IMR-90 (cell line): ENCODE measurements around the gene DCDC2. TPM values are rescaled to one million over a fixed set of nuclear protein-coding genes. Genes with fewer than 3 reads are reported as not detected.

Experiments
- ATAC-seq: fragments of 200-7000 bp; cut with Tn5 transposase; 2 replicates; pipeline ENCODE4 v1.9.1; 2020; ENCODE audit warnings: low read depth, mild to moderate bottlenecking, moderate library complexity
- BruUV-seq: library from RNA; stranded (reverse); fragments of 400-500 nt; replicated peaks from 2 replicates; lab custom pipeline; 2021; lab: Mats Ljungman, UMichigan
- CTCF ChIA-PET: fragments of 300-600 bp; formaldehyde crosslinking; extraction: SDS; loops from one replicate; lab custom pipeline; 2021; ENCODE audit warnings: antibody characterized with exemption; lab: Yijun Ruan, JAX
- POLR2A ChIA-PET: fragments of 300-600 bp; sonication (Branson Sonifier 250); formaldehyde crosslinking; loops from one replicate; lab custom pipeline; 2022; ENCODE audit warnings: antibody characterized with exemption; ENCODE audit not compliant: unreplicated experiment; lab: Charles Lee
- DNase-seq: peaks from one replicate; pipeline ENCODE4 v3.0.0; 2013
- H2AFZ ChIP-seq: replicated peaks from 2 replicates; pipeline ENCODE3; 2013; ENCODE audit warnings: low read length, mild to moderate bottlenecking; ENCODE audit not compliant: poor library complexity
- H2AK5ac ChIP-seq: 2 replicates; pipeline ENCODE4 v1.6.1; 2013; ENCODE audit warnings: low read depth, low read length, inconsistent platforms
- H2AK9ac ChIP-seq: replicated peaks from 2 replicates; pipeline ENCODE3; 2013; ENCODE audit warnings: mild to moderate bottlenecking, low read depth, low read length, moderate library complexity; ENCODE audit not compliant: poor library complexity
- H2BK120ac ChIP-seq: 2 replicates; pipeline ENCODE4 v1.6.1; 2013; ENCODE audit warnings: low read depth, low read length, inconsistent platforms
- H2BK15ac ChIP-seq: 3 replicates; pipeline ENCODE4 v1.6.1; 2013; ENCODE audit warnings: low read depth, low read length, inconsistent platforms
- H2BK20ac ChIP-seq: 2 replicates; pipeline ENCODE4 v1.6.1; 2013; ENCODE audit warnings: low read depth, mild to moderate bottlenecking, inconsistent platforms, low read length, moderate library complexity
- H2BK5ac ChIP-seq: 2 replicates; pipeline ENCODE4 v1.6.1; 2013; ENCODE audit warnings: mild to moderate bottlenecking, low read depth, low read length, inconsistent platforms; ENCODE audit not compliant: poor library complexity, severe bottlenecking
- H3K14ac ChIP-seq: replicated peaks from 2 replicates; pipeline ENCODE4 v1.6.1; 2013; ENCODE audit warnings: low read depth, low read length, inconsistent platforms
- H3K18ac ChIP-seq: 2 replicates; pipeline ENCODE4 v1.6.1; 2013; ENCODE audit warnings: low read depth, low read length, control low read depth
- H3K23ac ChIP-seq: 2 replicates; pipeline ENCODE4 v1.6.1; 2013; ENCODE audit warnings: low read depth, low read length, inconsistent platforms
- H3K27ac ChIP-seq: 2 replicates; pipeline ENCODE4 v1.5.1; 2013; ENCODE audit warnings: mild to moderate bottlenecking, control low read depth, low read length; ENCODE audit not compliant: insufficient read depth
- H3K27me3 ChIP-seq: 2 replicates; pipeline ENCODE4 v1.6.1; 2013; ENCODE audit warnings: low read length; ENCODE audit not compliant: control insufficient read depth, insufficient read depth
- H3K36me3 ChIP-seq: 2 replicates; pipeline ENCODE4 v1.6.1; 2013; ENCODE audit warnings: low read length, mixed read lengths; ENCODE audit not compliant: control insufficient read depth, insufficient read depth
- H3K4ac ChIP-seq: 2 replicates; pipeline ENCODE4 v1.6.1; 2013; ENCODE audit warnings: low read depth, low read length, inconsistent platforms
- H3K4me1 ChIP-seq: 2 replicates; pipeline ENCODE4 v1.6.1; 2013; ENCODE audit warnings: low read length, mixed read lengths; ENCODE audit not compliant: control insufficient read depth, insufficient read depth
- H3K4me2 ChIP-seq: 2 replicates; pipeline ENCODE4 v1.6.1; 2013; ENCODE audit warnings: low read depth, mild to moderate bottlenecking, control low read depth, low read length, moderate library complexity
- H3K4me3 ChIP-seq: 2 replicates; pipeline ENCODE4 v1.5.1; 2013; ENCODE audit warnings: low read depth, mild to moderate bottlenecking, control low read depth, low read length, moderate library complexity; ENCODE audit not compliant: insufficient read depth
- H3K56ac ChIP-seq: 2 replicates; pipeline ENCODE4 v1.6.1; 2013; ENCODE audit warnings: low read length, inconsistent platforms; ENCODE audit not compliant: insufficient read depth; ENCODE audit errors: extremely low read depth
- H3K79me1 ChIP-seq, 2 experiments: 2 replicates each; pipeline ENCODE4 v1.6.1; 2013; ENCODE audit warnings: low read length in 2 of 2, inconsistent platforms in 1 of 2, low read depth in 1 of 2
- H3K9ac ChIP-seq: 2 replicates; pipeline ENCODE4 v1.6.1; 2013; ENCODE audit warnings: low read depth, low read length, control low read depth
- H3K9me1 ChIP-seq: 2 replicates; pipeline ENCODE4 v1.6.1; 2013; ENCODE audit warnings: low read length, inconsistent platforms; ENCODE audit not compliant: insufficient read depth
- H3K9me3 ChIP-seq: 2 replicates; pipeline ENCODE4 v1.6.1; 2013; ENCODE audit warnings: low read length; ENCODE audit not compliant: control insufficient read depth, insufficient read depth
- H4K20me1 ChIP-seq: 2 replicates; pipeline ENCODE4 v1.6.1; 2013; ENCODE audit warnings: low read length, inconsistent platforms; ENCODE audit not compliant: insufficient read depth
- H4K5ac ChIP-seq: 2 replicates; pipeline ENCODE4 v1.6.1; 2013; ENCODE audit warnings: mild to moderate bottlenecking, low read depth, low read length, control low read depth
- H4K8ac ChIP-seq, 2 experiments: 2 replicates each; pipeline ENCODE4 v1.6.1; 2013; ENCODE audit warnings: low read depth in 2 of 2, low read length in 2 of 2, control low read depth in 1 of 2, inconsistent platforms in 1 of 2
- H4K91ac ChIP-seq: 2 replicates; pipeline ENCODE4 v1.6.1; 2013; ENCODE audit warnings: low read depth, low read length, inconsistent platforms; ENCODE audit not compliant: insufficient read depth
- BHLHE40 ChIP-seq: fragments of 150-350 bp; IDR thresholded peaks from 2 replicates; pipeline ENCODE4 v1.6.1; 2016; ENCODE audit warnings: mild to moderate bottlenecking, low read depth, low read length
- CEBPB ChIP-seq: IDR thresholded peaks from 2 replicates; pipeline ENCODE4 v1.6.1; 2012; ENCODE audit warnings: low read depth, low read length, improper control_type of control experiment
- NFE2L2 ChIP-seq: fragments of 150-350 bp; IDR thresholded peaks from 2 replicates; pipeline ENCODE4 v1.6.1; 2016; ENCODE audit warnings: low read depth, mild to moderate bottlenecking, low read length
- RAD21 ChIP-seq: IDR thresholded peaks from 2 replicates; pipeline ENCODE4 v1.6.1; 2012; ENCODE audit warnings: low read length, improper control_type of control experiment
- SMC3 ChIP-seq: fragments of 150-350 bp; IDR thresholded peaks from 2 replicates; pipeline ENCODE4 v1.6.1; 2016; ENCODE audit warnings: low read depth, mild to moderate bottlenecking, antibody characterized with exemption, low read length, moderate library complexity
- WGBS, 2 experiments: methylation state at CpG; one replicate each; pipeline versions ENCODE4 v1.1.5 to v1.1.7; 2013; ENCODE audit warnings: missing lambda C conversion rate in 2 of 2; ENCODE audit not compliant: insufficient read length in 1 of 2; ENCODE audit errors: extremely low coverage in 2 of 2; 5-methylcytosine and 5-hydroxymethylcytosine counted together
- dilution Hi-C: fragments of 300-500 bp; cut with HindIII; formaldehyde crosslinking; loops from one replicate; pipeline ENCODE4 v1.14.3; 2018; ENCODE audit warnings: low sequenced_read_pairs; ENCODE audit not compliant: unreplicated experiment
- in situ Hi-C: fragments of 300-500 bp; cut with MboI; formaldehyde crosslinking; loops from 3 replicates; pipeline ENCODE4 v1.14.3; 2019; ENCODE audit warnings: low sequenced_read_pairs, inconsistent platforms, mixed read lengths
- intact Hi-C: fragments of 100-400 bp; cut with micrococcal nuclease; formaldehyde crosslinking; loops from 2 replicates; pipeline ENCODE4 v1.10.0; 2022
- polyA plus RNA-seq, 3 experiments: library from polyadenylated mRNA; depleted of rRNA; stranded (reverse); fragments of >200 nt; gene quantifications; 2 replicates each; pipeline ENCODE4 v1.2.3, GENCODE V29; 2012; ENCODE audit warnings: low replicate concordance in 1 of 3
- total RNA-seq: library from RNA; depleted of rRNA; stranded (reverse); fragments of >200 nt; gene quantifications from 2 replicates; pipeline ENCODE4 v1.2.3, GENCODE V29; 2012
- TF ChIP-seq, protein P1 (sequence below): conservative IDR thresholded peaks from 2 replicates; pipeline ENCODE4 v1.5.1; 2012; ENCODE audit warnings: mild to moderate bottlenecking, low read depth, low read length, improper control_type of control experiment

Gene DCDC2
- total and polyA plus RNA-seq, 2 of the 4 experiments (the other 2 are of a cell fraction) = not detected

DNA sequence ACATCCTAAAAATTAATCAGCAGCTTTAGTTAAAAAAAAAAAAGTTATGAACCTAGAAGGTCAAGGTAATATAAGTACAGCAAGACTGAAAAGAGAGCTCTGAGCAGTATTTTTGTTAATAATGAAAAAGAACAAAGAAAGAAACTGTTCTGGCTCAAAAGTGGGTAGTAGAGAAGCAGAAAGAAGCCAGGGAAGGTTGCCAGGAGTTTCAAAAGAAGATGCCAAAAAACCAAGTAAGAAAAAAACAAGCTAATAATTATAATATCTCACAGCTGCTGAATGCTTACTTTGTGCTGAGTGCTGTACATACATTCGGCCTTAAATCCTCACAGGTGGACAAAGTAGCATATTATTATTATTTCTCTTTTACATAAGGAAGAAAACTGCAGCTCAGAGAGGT lies 200.0 kb downstream of the DCDC2 start:
- Histone ChIP-seq H3K27me3 (no peaks in the 10 kb centered on the region), H3K9me1 (no peaks in the 10 kb centered on the region), H3K23ac (no peak overlapping the region), H2AFZ (no peak overlapping the region), H3K9me3 (peaks cover 13% of the 10 kb centered on the region; the same call in 1 of the 2 replicates), H3K56ac (no peak overlapping the region), H3K27ac (no peak overlapping the region), H2AK5ac (no peak overlapping the region), H3K9ac (no peak overlapping the region), H3K79me1 (no peaks in the 10 kb centered on the region), H2BK5ac (no peak overlapping the region), H4K20me1 (no peaks in the 10 kb centered on the region), H2AK9ac (no peak overlapping the region), H2BK20ac (no peak overlapping the region), H2BK15ac (no peak overlapping the region), H3K4me2 (no peak overlapping the region), H4K8ac (no peak overlapping the region), H3K36me3 (no peaks in the 10 kb centered on the region), H4K5ac (no peak overlapping the region), H3K4me3 (no peak overlapping the region), H3K18ac (no peak overlapping the region), H3K4me1 (no peaks in the 10 kb centered on the region), H3K14ac (no peak overlapping the region), H3K4ac (no peak overlapping the region), H4K91ac (no peak overlapping the region), H2BK120ac (no peak overlapping the region)
- dilution Hi-C loops (no loop called here), intact Hi-C loops (no loop called here), in situ Hi-C loops (no loop called here)
- DNase-seq = no peak
- no CpG with 5 or more reads among the region's 1 CpG for WGBS, 2 experiments
- no TSS peak for BruUV-seq
- POLR2A ChIA-PET = no interaction called here
- TF ChIP-seq SMC3 (no peak), CEBPB (no peak), BHLHE40 (no peak), RAD21 (no peak), NFE2L2 (no peak)
- TF ChIP-seq, protein P1, sequence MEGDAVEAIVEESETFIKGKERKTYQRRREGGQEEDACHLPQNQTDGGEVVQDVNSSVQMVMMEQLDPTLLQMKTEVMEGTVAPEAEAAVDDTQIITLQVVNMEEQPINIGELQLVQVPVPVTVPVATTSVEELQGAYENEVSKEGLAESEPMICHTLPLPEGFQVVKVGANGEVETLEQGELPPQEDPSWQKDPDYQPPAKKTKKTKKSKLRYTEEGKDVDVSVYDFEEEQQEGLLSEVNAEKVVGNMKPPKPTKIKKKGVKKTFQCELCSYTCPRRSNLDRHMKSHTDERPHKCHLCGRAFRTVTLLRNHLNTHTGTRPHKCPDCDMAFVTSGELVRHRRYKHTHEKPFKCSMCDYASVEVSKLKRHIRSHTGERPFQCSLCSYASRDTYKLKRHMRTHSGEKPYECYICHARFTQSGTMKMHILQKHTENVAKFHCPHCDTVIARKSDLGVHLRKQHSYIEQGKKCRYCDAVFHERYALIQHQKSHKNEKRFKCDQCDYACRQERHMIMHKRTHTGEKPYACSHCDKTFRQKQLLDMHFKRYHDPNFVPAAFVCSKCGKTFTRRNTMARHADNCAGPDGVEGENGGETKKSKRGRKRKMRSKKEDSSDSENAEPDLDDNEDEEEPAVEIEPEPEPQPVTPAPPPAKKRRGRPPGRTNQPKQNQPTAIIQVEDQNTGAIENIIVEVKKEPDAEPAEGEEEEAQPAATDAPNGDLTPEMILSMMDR = no peak
- ATAC-seq = no peak
- CTCF ChIA-PET = interaction anchor here (0.9 to 1.1 kb wide), 2 partner anchors 9 to 37 kb away, joined by 3 read pairs; no protein-coding TSS in a partner anchor
